GM23248 (cell line): ENCODE data around the gene VPREB3. TPM values are rescaled to one million over a fixed set of nuclear protein-coding genes. Genes with fewer than 3 reads are reported as not detected.

Source experiments
- DNase-seq: peaks from one replicate; pipeline ENCODE4 v3.0.0-alpha.2; 2015
- H2AFZ ChIP-seq: fragments of 200-600 bp; sonication (generic); 2 replicates; pipeline ENCODE4 v1.6.1; 2016; ENCODE audit warnings: antibody characterized with exemption
- H3F3A ChIP-seq: fragments of 200-600 bp; sonication (generic); 2 replicates; pipeline ENCODE4 v1.6.1; 2016; ENCODE audit warnings: mild to moderate bottlenecking, antibody characterized with exemption, mixed run types; ENCODE audit not compliant: insufficient read depth
- H3K27ac ChIP-seq: fragments of 200-600 bp; sonication (generic); 2 replicates; pipeline ENCODE4 v1.5.1; 2016; ENCODE audit warnings: mild to moderate bottlenecking
- H3K27me3 ChIP-seq: fragments of 200-600 bp; sonication (generic); replicated peaks from 2 replicates; pipeline ENCODE4 v1.6.1; 2016; ENCODE audit warnings: mild to moderate bottlenecking; ENCODE audit not compliant: insufficient read depth
- H3K36me3 ChIP-seq: fragments of 200-600 bp; sonication (generic); 2 replicates; pipeline ENCODE4 v1.6.1; 2016; ENCODE audit warnings: low read depth, mild to moderate bottlenecking
- H3K4me1 ChIP-seq: fragments of 200-600 bp; sonication (generic); 2 replicates; pipeline ENCODE4 v1.6.1; 2016; ENCODE audit warnings: mild to moderate bottlenecking; ENCODE audit not compliant: insufficient read depth
- H3K4me2 ChIP-seq: fragments of 200-600 bp; sonication (generic); one replicate; pipeline ENCODE4 v1.6.1; 2016; ENCODE audit warnings: mild to moderate bottlenecking; ENCODE audit not compliant: unreplicated experiment
- H3K4me3 ChIP-seq: fragments of 200-600 bp; sonication (generic); 2 replicates; pipeline ENCODE4 v1.5.1; 2016; ENCODE audit warnings: mild to moderate bottlenecking
- H3K79me2 ChIP-seq: fragments of 200-600 bp; sonication (generic); 2 replicates; pipeline ENCODE4 v1.6.1; 2016; ENCODE audit warnings: mild to moderate bottlenecking; ENCODE audit not compliant: insufficient read depth
- H3K9ac ChIP-seq: fragments of 200-600 bp; sonication (generic); 2 replicates; pipeline ENCODE4 v1.6.1; 2016; ENCODE audit warnings: mild to moderate bottlenecking
- H3K9me2 ChIP-seq: fragments of 200-600 bp; sonication (generic); 2 replicates; pipeline ENCODE4 v1.6.1; 2016; ENCODE audit warnings: mixed run types, mild to moderate bottlenecking, moderate library complexity; ENCODE audit not compliant: insufficient read depth
- H3K9me3 ChIP-seq: fragments of 200-600 bp; sonication (generic); one replicate; pipeline ENCODE4 v1.6.1; 2017; ENCODE audit warnings: low read depth
- H4K20me1 ChIP-seq: fragments of 200-600 bp; sonication (generic); 2 replicates; pipeline ENCODE4 v1.6.0; 2016; ENCODE audit not compliant: insufficient read depth
- EZH2 ChIP-seq: fragments of 200-600 bp; sonication (generic); IDR thresholded peaks from 2 replicates; pipeline ENCODE4 v1.6.1; 2018; ENCODE audit warnings: antibody characterized with exemption, mild to moderate bottlenecking; ENCODE audit not compliant: insufficient read depth, poor library complexity, severe bottlenecking
- EZH2phosphoT487 ChIP-seq: fragments of 200-600 bp; sonication (generic); IDR thresholded peaks from 2 replicates; pipeline ENCODE4 v1.6.1; 2018; ENCODE audit warnings: antibody characterized with exemption, moderate library complexity, mild to moderate bottlenecking, low read depth; ENCODE audit not compliant: insufficient read depth
- WGBS, 2 experiments: methylation state at CpG; one replicate each; pipeline ENCODE4 v1.1.6; 2015 to 2017; ENCODE audit warnings: low lambda C conversion rate in 2 of 2, low coverage in 1 of 2; ENCODE audit errors: missing lambda C conversion rate in 2 of 2; 5-methylcytosine and 5-hydroxymethylcytosine counted together
- in situ Hi-C: fragments of 300-500 bp; cut with MboI; formaldehyde crosslinking; loops from 2 replicates; pipeline ENCODE4 v1.15.0; 2020
- polyA plus RNA-seq: library from polyadenylated mRNA; unstranded; fragments of >200 nt; fragmentation: Nextera tagmentation; extraction: Ambion mirVana; gene quantifications from 2 replicates; pipeline ENCODE4 v1.2.1, GENCODE V29; 2016
- total RNA-seq: library from RNA; depleted of rRNA; stranded (reverse); fragments of >200 nt; shearing (Covaris generic); gene quantifications from 2 replicates; pipeline ENCODE4 v1.2.3, GENCODE V29; 2014

VPREB3 gene
- total and polyA plus RNA-seq, 2 experiments from 2014 or later, result not detected

DNA sequence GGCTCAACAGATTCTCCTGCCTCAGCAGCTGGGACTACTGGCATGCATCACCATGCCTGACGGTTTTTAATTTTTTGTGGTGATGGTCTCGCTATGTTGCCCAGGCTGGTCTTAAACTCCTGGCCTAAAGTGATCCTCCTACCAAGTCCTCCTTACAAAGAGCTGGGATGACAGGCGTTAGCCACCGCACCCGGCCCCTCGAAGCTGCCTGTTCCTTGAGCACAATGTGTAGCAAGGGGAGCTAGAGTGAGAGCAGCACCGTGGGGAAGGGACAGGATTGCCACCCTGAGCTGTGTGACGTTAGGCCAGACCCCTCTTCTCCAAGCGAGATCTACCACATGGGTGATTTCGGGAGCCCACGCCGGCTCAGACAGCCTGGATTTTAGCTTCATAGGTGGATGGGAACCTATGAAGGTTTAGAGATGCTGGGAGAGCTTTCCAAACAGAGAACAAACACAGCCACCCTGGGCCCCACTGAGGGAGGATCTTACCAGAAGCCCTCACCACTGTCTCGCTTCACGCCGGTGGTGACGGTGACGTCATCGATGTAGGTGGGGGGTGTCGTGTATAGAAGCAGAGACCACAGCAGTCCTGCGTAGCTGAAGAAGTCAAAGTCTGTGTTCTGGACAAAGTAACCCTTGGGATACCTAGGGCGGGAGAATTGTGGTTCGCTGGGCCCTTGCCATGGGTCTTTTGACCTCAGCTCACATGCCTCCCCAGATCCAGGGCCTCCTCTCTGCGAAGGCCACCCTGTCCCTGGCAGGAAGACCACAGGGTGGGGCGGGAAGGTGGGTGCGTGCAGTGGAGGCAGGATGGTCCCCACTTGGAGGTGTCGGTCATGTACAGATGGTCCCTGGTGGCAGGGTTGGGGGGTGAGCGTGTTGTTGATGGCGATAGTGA, 40.3 kb downstream of the VPREB3 start:
- no peak overlapping the region for H3K27ac ChIP-seq
- TF ChIP-seq EZH2 (no peak), EZH2phosphoT487 (no peak)
- peaks cover 8% of the 10 kb centered on the region; the same call in 1 of the 2 replicates for H3F3A ChIP-seq
- no peak overlapping the region for H2AFZ ChIP-seq
- H3K4me2 ChIP-seq, result no peak overlapping the region
- no peak overlapping the region for H3K4me3 ChIP-seq
- H3K9me2 ChIP-seq, result no peaks in the 10 kb centered on the region
- no peak for DNase-seq
- no peaks in the 10 kb centered on the region for H4K20me1 ChIP-seq
- no peaks in the 10 kb centered on the region for H3K36me3 ChIP-seq
- no peaks in the 10 kb centered on the region for H3K27me3 ChIP-seq
- H3K9ac ChIP-seq, result no peak overlapping the region
- WGBS, 2 experiments, result 92 to 96% methylated on average over 27 to 28 of the region's 28 CpGs
- in situ Hi-C loops, result no loop called here
- H3K4me1 ChIP-seq, result peaks cover 8% of the 10 kb centered on the region; the same call in 1 of the 2 replicates
- H3K9me3 ChIP-seq, result no peaks in the 10 kb centered on the region
- H3K79me2 ChIP-seq, result peaks cover 6% of the 10 kb centered on the region; the same call in 1 of the 2 replicates

DNA sequence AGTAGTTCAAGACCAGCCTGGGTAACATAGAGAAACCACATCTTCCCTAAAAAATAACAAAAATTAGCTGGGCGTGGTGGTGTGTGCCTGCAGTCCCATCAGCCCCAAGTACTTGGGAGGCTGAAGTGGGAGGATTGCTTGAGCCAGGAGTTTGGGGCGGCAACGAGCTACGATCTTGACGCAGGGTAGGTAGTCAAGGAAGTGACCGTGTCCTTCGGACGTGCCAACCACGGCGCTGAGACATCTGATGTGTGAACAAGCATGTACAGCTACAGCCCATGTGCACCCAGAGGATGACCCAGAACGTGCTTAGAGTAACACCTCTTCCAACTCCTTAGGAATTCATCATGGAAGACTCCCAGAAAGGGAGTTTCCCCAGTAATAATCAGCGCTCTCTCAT, 42.0 kb downstream of the VPREB3 start:
- H3K4me1 ChIP-seq, result peaks cover 8% of the 10 kb centered on the region; the same call in 1 of the 2 replicates
- H3K36me3 ChIP-seq, result peaks cover 11% of the 10 kb centered on the region; the same call in 1 of the 2 replicates
- no peak for TF ChIP-seq EZH2phosphoT487
- no peak for TF ChIP-seq EZH2
- no peak overlapping the region for H2AFZ ChIP-seq
- H3K79me2 ChIP-seq, result peaks cover 6% of the 10 kb centered on the region; the same call in 1 of the 2 replicates
- H3K27ac ChIP-seq, result no peak overlapping the region
- H3K9me3 ChIP-seq, result no peaks in the 10 kb centered on the region
- 84 to 85% methylated on average over 12 of the region's 12 CpGs for WGBS, 2 experiments
- H3K4me3 ChIP-seq, result no peak overlapping the region
- H3K4me2 ChIP-seq, result no peak overlapping the region
- in situ Hi-C loops, result no loop called here
- no peak overlapping the region for H3K9ac ChIP-seq
- peaks cover 8% of the 10 kb centered on the region; the same call in 1 of the 2 replicates for H3F3A ChIP-seq
- no peaks in the 10 kb centered on the region for H3K9me2 ChIP-seq
- no peaks in the 10 kb centered on the region for H3K27me3 ChIP-seq
- DNase-seq, result no peak
- no peaks in the 10 kb centered on the region for H4K20me1 ChIP-seq

DNA sequence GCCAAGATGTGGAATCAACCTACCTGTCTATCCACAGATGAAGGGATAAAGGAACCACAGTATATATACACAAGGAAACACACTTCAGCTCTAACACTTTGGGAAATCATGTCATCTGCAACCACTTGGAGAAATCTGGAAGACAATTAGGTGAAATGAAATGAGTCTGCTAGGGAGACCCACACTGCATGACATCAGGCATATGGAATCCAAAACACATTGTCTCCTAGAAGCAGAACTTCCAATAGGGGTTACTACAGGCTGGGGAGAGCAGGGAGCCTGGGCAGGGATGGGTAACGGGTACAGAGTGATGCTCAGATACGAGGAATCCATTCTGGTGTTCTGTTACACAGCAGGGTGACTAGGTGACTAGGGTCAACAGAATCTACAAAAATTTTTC, 45.1 kb downstream of the VPREB3 start:
- H4K20me1 ChIP-seq, result no peaks in the 10 kb centered on the region; the same call in 1 of the 2 replicates
- peaks cover 8% of the 10 kb centered on the region; the same call in 1 of the 2 replicates for H3F3A ChIP-seq
- no peak overlapping the region for H3K4me3 ChIP-seq
- H2AFZ ChIP-seq, result no peak overlapping the region
- H3K9me2 ChIP-seq, result no peaks in the 10 kb centered on the region
- no peaks in the 10 kb centered on the region for H3K9me3 ChIP-seq
- no peak overlapping the region for H3K27ac ChIP-seq
- peaks cover 8% of the 10 kb centered on the region; the same call in 1 of the 2 replicates for H3K4me1 ChIP-seq
- in situ Hi-C loops, result no loop called here
- no peaks in the 10 kb centered on the region for H3K79me2 ChIP-seq
- peaks cover 11% of the 10 kb centered on the region; the same call in 1 of the 2 replicates for H3K36me3 ChIP-seq
- no peak overlapping the region for H3K4me2 ChIP-seq
- TF ChIP-seq EZH2phosphoT487 (no peak), EZH2 (no peak)
- WGBS, 2 experiments, result 36 to 47% methylated on average over 2 of the region's 2 CpGs
- peak; percentile 63 for DNase-seq
- no peak overlapping the region for H3K9ac ChIP-seq
- no peaks in the 10 kb centered on the region for H3K27me3 ChIP-seq

DNA sequence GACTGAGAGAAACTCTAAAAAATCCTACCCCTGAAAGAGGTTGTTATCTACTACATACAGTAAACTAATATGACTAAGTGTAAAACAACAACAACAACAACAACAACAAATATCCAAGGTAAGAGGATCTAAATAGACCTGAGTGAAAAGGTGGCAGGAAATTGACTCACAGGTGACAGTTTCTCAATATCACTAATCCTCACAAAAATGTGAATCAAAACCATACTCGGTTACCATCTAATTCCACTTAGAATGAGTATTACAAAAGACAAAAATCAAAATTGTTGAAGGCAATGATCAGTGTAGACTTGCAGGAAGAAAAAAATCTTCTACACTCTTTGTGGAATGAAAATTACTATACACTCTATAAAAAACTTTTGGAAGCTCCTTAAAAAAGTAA, 46.0 kb downstream of the VPREB3 start:
- no peak overlapping the region for H3K27ac ChIP-seq
- TF ChIP-seq EZH2, result no peak
- TF ChIP-seq EZH2phosphoT487, result no peak
- in situ Hi-C loops, result no loop called here
- no peak overlapping the region for H3K4me2 ChIP-seq
- peaks cover 11% of the 10 kb centered on the region; the same call in 1 of the 2 replicates for H3K36me3 ChIP-seq
- no peak overlapping the region for H2AFZ ChIP-seq
- H3K27me3 ChIP-seq, result no peaks in the 10 kb centered on the region
- peaks cover 2% of the 10 kb centered on the region; the same call in 1 of the 2 replicates for H3K79me2 ChIP-seq
- H3K9ac ChIP-seq, result no peak overlapping the region
- WGBS, 2 experiments, result 91 to 97% methylated on average over 1 of the region's 1 CpG
- DNase-seq, result no peak
- H3K9me2 ChIP-seq, result no peaks in the 10 kb centered on the region
- H3K4me1 ChIP-seq, result peaks cover 8% of the 10 kb centered on the region; the same call in 1 of the 2 replicates
- no peak overlapping the region for H3K4me3 ChIP-seq
- no peaks in the 10 kb centered on the region; the same call in 1 of the 2 replicates for H4K20me1 ChIP-seq
- H3K9me3 ChIP-seq, result no peaks in the 10 kb centered on the region
- H3F3A ChIP-seq, result peaks cover 8% of the 10 kb centered on the region; the same call in 1 of the 2 replicates
